HG02852 (cell line): ENCODE measurements around the gene WDR90.

ENCODE experiments used
- ATAC-seq: cut with Tn5 transposase; IDR thresholded peaks from one replicate; pipeline ENCODE4 v1.9.1; 2021; ENCODE audit warnings: mild to moderate bottlenecking, moderate library complexity; ENCODE audit not compliant: unreplicated experiment

WDR90 gene

DNA sequence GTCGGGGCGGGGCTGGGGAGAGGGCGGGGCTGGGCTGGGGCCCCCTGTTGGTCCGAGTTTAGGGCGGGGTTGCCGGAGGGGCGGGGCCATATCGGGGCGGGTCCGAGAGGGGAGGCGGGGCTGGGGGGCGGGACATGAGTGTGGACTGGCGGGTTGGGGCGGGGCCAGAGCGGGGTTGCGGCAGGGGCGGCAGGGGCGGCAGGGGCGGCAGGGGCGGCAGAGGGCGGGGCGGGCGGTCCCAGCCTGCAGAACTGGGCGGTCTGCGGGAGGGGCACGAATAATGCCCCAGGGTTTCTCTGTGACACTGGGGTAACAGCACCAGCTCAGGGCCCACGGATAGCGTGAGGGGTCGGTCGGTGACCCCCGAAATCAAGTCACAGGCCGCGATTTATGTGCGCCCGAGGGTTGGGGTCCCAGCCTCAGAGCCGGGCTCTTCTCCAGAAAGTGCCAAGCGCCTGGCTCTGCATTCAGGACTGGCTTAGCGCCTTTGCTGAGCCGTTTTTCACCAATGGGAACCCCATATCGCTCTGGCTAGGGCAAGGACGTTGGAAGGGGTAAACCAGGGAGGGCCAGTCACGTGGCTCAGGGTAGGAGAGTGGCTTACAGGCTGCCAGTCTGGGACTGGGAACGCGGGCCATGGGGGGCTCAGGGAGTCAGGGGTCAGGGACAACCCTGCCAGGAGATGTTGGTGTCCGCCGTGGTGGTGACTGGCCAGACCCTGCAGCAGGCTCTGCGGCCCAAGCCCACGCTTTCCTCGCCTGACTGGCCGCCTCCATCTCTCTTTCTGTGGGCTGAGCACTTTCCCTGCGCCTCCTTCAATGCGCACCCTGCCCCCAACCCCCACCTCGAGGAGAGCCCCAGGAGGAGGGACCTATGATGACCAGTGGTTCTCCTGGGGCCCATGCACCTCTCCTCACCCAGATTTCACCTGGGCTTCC, 11.8 kb upstream of the WDR90 start:
- no peak for ATAC-seq

DNA sequence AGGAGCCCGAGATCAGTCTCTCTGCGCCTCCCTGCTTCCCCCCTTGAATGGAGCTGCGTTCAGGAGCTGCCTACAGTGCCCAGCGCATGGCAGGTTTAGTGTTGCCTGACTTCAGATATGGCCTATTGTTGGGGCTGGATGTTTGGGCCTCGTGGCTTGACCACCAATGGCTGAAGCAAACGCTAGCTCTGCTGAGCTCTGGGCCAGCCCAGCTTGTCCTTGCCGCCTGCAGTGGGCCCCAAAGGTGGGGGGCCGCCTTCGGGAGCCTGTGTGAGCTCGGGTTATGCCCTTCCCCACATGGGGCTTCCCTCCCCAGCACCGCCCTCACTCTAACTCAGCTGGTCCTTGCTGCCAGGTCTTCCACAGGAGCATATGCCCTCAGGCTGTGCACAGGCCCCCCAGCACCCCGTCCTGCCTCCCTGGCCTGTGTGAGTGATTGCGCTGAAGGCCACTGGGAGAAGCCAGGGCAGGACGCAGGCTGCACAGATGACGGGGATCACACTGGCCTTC, 11.1 kb upstream of the WDR90 start:
- ATAC-seq, result no peak

DNA sequence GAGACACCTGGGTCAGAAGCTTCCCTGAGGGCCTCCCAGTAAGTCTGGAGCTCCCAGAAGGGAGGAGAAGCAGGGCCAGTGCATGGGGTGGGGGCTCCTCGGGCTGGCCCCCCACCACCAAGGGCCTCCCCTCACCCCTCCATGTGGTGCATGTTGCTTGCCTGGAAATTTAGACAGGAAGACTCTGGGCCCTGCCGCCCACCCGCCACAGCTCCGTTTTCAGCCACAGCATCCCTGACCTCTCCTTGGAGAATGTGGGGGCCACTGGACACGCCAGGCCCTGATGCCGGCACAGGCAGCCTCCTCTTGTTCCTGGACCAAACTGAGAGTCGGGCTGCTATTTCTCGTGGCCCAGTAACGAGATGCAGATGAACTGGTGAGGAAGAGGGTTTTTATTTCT, 10.3 kb upstream of the WDR90 start:
- ATAC-seq, result no peak

DNA sequence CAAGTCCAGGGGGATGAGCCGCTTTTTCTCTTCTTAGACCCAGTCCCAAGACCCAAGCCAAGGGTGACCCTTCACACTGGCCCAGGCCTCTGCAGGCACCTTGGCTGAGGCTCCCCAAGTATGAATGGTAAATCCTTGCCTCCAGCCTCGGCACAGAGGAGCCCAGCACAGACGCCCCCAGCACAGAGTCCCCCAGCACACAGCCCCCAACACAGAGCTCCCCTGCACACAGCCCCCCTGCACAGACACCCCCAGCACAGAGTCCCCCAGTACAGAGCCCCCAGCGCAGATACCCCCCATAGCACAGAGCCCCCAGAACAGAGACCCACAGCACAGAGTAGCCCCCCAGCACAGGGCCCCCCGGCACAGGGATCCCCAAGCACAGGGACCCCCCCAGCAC, 8.6 kb upstream of the WDR90 start:
- no peak for ATAC-seq

DNA sequence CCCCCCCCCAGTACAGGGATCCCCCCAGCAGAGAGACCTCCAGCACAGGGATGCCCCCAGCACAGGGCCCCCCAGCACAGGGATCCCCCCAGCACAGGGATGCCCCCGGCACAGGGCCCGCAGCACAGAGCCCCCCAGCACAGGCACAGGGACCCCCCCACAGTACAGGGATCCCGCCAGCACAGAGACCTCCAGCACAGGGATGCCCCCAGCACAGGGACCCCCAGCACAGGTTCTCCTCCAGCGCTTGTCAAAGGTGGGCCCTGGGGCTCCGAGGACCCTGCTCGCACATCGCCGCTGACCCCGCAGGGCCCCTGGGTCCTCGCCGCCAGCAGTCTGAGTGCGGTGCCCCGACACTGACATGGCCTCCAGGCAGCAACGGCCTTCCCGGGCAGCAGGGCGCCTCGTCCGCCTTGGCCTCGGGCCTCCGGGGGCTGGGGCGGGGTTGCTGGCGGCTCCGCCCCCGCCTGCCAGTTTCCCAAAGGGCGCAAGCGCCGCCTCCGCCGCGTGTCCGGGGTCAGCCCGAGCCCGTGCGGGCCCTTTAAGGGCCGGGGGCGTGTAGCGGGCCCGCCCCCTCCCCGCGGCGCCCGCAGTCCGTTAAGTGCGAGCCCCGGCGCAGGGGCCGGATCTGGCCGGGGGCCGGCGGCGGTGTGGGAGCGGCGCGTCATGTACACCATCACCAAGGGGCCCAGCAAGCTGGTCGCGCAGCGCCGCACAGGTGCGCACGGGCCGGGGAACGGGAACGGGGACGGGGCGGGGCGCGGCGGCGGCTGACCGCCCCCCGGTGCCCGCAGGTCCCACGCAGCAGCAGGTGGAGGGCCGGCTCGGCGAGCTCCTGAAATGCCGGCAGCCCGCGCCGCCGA, 7.6 kb upstream of the WDR90 start, which contains the start of gene MCRIP2:
Gene MCRIP2 (plus strand): TSS at position 503 of the 863 bp plus-strand sequence. CDS start 164 bp downstream, at position 667.
- ATAC-seq, result peak; percentile 57

DNA sequence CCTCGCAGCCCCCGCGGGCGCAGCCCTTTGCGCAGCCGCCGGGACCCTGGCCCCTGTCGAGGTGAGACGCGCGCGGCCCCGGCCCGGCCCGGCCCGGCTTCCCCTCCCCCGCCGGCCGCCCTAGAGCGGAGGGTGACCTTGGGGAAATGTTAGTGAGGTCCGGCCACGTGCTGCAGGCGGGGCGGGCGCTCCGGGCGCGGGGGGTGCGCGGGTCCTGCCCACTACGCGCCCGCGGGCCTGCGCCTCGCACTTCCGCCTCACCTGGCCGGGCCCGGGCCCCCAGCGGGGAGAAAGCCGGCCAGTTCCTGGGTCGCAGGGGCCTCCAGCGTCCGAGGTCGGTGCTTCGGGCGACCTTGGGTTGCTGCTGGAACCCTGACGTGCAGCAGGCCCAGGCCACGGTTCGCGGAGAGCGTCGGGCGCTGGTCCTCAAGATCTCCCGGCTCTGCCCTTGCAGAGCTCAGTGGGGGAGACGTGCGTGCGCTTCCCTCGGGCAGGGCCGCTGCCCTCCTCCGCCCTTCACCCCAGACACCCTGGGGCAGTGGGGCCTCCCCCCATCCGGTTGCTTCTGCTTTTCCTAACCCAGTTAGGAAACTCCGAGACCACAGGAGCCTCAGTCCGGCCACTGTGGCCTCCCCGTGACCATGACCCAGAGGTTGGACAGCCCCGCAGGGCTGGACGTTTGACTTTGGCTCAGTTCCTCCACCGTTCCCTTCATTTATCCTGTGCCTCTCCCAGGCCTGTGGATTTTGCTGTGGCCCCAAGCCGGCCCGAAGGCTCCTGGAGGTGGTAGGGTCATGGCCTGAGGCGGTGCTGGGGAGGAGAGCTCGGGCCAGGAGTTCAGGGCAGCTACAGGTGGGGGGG, 6.7 kb upstream of the WDR90 start:
- peak; percentile 37 for ATAC-seq

DNA sequence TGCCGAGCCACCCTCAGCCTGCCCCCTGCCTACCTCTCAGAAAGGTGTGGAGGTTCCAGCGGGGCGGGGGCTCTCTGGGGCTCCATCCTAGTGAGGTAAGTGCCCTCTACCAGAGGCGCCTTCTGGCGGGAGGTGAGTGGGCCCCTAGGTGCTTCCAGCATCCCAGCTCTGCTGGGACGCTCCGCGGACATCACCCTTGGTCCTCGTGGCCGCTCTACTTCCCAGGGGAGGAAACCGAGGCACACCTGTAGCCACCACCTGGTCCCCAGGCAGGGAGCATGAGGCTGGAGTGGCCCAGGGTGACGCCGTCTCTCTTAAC, 6.2 kb upstream of the WDR90 start:
- ATAC-seq, result no peak

DNA sequence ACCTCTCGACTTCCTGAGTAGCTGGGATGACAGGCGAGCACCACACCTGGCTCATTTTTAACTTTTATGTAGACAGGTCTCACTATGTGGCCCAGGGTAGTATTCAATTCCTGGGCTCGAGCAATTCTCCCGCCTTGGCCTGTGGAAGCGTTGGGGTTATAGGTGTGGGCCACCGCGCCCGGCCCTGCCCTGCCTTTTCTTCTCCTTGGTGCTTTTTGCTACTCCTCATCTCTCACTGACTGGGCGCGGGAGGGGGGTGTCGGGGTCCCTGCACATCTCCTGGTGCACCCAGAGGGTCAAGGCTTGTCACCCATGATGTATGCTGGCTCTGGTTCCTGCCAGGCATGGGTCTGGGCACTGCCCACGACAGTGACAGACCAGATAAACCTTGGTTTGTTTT, 4.6 kb upstream of the WDR90 start:
- no peak for ATAC-seq

DNA sequence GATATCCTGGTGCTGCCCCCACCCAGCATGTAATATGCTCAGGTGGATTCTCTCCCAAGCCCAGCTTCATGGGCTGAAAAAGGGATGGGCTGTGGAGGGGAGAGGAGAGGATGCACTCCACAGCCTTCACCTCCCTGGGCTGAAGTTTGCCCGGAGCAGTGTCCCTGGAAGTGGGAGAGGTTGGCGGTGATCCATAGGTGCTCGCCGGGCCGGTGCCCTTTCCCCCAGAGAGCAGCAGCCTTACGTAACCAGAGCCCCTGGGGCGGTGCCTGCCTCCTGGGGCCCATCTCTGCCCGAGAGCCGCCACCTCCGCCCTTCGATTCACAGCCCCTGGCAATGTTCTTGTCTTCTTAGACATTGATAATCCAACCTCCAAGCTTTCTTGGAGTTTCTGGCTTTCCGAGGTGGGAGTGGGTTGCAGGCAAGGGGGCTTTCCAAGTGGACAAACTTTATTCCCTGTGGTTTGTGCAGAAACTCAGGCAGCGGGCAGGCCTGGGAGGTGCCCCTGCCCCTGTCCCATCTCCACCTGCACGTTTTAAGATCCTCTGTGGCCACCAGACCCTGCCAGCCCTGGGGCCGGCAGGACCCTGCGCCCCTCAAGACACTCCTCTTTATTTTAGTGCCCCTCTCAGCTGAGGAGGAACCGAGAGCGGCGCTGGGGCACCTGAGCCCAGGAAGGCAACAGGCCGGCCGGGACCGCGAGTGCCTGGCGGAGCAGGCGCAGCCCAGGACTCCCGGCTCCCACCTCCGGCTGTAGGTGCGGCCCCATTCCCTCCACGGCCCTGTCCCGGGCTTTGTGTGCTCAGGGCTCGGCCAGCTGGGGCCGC, 3.1 kb upstream of the WDR90 start:
- no peak for ATAC-seq

DNA sequence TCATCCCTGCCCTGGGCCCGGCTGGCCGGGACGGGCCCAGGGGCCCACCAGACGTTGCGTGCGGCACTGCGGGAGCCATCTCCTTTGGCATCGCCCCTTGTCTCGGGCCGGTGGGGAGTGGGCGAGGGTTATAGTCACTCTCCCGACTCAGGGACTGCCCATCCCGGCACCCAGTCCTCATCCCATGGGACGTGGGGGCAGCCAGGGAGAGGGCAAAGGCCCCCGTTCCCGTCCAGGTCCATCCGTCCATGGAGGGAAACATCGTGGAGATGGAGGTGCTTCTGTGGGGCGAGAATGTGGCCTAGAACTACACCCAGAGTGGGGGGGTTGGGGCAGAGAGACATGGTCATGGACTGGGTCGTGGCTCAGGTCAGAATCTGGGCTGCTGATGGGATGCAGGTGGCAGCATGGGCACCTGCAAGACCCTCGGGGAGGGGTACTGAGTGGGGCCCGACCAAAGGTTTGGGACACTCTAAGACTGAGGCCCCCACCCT, 2.4 kb upstream of the WDR90 start:
- ATAC-seq, result no peak

DNA sequence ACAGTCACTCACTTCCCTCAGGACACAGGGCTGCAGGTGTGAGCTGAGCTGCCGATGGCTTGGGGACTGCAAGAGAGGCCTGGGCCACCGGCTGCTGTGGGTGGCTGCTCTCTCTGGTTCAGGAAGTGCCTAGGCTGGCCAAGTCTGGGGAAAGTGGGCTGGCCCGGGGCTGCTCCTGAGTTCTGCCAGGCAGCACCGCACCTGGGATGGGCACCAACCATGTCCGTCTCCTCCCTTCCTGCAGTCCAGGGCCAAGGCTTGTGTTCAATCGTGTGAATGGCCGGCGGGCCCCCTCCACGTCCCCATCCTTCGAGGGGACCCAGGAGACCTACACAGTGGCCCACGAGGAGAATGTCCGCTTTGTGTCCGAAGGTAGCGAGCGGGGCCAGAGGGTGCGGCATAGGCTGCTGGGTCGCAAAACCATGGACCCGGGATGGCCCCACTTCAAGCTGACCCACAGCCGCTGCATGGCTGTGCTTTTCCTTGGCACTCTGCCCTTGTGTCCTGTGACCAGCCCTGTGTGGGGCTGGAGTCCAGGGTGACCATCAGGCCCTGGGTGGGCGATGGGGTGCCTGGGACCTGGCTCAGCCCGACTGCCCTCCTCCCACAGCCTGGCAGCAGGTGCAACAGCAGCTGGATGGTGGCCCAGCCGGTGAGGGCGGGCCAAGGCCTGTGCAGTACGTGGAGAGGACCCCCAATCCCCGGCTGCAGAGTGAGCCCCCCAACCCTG, 1.8 kb upstream of the WDR90 start:
- ATAC-seq, result no peak

DNA sequence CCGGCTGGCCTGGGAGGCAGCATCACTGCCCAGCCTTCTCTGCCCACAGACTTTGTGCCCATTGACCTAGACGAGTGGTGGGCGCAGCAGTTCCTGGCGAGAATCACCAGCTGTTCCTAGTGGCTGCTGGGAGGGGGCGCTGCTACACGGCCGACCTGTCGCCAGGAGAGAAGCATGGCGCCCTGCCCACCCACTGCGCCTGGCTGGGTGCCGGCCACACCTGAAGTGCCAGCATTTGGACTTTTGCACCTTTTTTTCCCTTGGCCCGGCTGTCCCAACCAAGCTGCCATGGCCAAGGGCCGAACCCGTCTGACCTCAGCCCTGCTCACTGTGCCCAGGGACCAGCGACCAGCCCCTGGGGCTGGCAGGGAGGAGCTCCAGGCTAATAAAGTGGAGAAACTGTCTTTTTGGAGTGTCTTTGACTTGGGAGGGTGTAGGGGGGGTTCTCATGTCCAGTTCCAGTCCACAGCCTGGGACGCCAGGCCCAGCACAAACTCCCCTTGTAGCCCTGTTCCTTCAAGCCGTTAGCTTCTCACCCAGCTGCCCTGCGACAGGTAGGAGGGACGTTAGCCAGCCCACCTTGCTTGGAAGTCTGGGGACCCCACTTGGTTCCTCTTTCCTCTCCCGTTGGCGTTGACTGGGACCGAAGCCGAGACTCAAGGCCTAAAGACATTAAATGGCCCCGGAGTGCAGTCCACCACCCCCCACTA, 939 bp upstream of the WDR90 start:
- ATAC-seq, result no peak

DNA sequence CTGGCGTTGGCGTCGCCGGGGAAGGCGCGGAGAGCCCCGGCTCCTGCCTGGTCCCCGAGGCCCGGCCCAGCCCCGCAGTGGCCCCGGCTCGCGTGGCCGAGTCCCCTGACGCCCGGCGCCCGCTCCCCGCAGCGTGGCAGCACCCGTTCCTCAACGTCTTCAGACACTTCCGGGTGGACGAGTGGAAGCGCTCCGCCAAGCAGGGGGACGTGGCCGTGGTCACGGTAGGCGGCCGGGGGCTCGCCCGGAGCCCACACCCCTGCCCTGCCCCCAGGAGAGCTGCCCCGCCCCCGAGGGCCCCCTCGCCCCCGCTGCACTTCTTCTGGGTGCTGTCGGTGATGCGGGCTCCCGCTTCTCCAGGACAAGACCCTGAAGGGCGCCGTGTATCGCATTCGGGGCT, 466 bp downstream of the WDR90 start:
- ATAC-seq, result peak; percentile 12

DNA sequence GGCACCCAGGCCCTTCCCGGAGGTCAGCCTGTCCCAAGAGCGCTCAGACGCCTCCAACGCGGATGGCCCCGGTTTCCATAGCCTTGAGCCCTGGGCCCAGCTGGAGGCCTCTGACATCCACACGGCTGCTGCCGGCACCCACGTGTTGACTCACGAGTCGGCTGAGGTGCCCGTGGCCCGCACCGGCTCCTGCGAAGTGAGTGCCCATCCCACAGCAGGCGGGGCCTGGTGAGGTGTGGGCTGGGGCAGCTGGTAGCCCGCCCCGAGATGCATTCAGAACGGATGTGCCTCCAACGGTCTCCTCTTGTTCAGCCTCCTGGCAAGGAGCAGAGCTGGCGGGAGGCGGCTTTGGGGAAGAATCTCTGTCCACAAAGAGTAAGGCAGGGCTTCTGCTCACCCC, 2.7 kb downstream of the WDR90 start:
- no peak for ATAC-seq

DNA sequence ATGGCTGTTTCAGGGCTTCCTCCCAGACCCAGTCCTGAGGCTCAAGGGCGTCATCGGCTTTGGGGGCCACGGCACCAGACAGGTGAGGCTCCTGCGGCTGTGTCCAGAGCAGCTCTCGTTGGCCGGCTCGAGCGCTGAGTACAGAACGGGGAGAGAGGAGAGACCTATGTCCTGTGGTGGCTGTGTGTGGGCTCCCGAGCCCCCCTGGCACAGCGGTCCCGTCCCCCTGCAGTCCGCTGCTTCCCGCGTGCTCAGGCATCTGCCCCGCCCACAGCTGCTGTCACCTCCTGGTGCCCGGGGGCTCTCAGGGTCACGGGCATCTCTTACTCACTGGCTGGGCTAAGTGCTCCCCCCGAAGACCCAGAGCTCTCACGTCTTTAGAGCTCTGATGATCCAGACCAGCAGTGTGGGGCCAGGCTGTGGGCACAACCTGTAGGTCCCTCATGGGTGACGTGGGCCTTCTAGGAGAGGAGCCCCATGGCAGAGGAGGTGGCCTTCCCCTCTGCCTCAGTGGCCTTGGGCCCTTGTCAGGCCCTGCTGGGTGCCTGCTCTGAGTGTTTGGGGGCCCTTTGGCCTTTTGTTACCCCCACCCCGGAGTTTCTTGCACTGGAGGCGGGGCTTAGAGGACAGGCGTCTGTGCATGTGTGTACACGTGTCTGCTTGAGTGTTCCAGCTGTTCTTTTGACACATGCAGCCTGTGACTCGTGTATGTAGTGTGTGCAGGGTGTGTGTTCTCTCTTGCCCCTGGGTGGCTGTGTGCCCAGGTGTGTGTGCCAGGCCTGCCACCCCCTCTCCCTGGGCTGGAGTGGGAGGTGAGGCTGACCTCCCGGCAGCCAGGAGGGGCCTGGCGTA, 3.5 kb downstream of the WDR90 start:
- no peak for ATAC-seq

DNA sequence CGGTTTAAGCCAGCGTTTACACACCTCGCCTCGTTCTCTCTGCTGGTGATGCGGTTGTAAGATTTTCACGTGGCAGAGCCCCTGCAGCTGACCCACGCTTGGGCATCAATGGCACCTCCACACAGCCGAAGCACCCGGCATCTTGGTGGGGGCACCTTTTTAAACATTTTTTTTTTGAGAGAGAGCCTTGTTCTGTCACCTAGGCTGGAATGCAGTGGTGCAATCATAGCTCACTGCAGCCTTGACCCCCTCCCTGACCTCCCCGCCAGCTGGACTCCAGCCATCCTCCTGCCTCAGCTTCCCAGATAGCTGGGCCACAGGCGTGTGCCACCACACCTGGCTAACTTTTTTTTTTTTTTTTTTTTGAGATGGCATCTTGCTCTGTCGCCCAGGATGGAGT, 4.9 kb downstream of the WDR90 start:
- ATAC-seq, result no peak

DNA sequence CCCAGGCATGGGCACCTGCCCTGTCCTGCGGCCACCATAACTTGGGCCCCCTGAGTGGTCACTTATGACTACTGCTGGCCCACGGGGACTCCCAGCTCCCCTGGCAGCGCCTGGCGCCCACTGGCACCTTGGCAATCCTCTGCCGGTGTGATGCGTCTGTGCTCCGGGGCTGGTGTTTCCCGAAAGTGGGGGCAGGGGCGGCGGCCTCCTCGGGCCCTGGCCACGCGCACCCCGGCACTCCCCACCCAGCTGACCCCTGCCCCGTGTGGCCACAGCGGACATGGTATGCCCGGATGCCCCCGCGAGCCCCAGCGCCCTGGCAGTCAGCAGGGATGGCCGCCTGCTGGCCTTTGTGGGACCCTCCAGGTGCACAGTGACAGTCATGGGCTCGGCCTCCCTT, 8.3 kb downstream of the WDR90 start:
- ATAC-seq, result no peak
